A673 (cell line): ENCODE measurements around the gene PSMA7. TPM values are rescaled to one million over a fixed set of nuclear protein-coding genes. Genes with fewer than 3 reads are reported as not detected.
A peak's percentile ranks its signal among the peaks of the same experiment; 100 is the strongest.

Experiments used
- BruUV-seq: library from RNA; stranded (reverse); fragments of 400-500 nt; replicated peaks from 2 replicates; lab custom pipeline; 2021; lab: Mats Ljungman, UMichigan
- CTCF ChIA-PET: fragments of 300-600 bp; sonication (Branson Sonifier 250); formaldehyde crosslinking; loops from one replicate; lab custom pipeline; 2022; ENCODE audit warnings: antibody characterized with exemption; lab: Charles Lee
- POLR2A ChIA-PET: fragments of 300-600 bp; sonication (Branson Sonifier 250); formaldehyde crosslinking; loops from one replicate; lab custom pipeline; 2022; ENCODE audit warnings: antibody characterized with exemption; ENCODE audit not compliant: low non-redundant PET; lab: Charles Lee
- DNase-seq: peaks from one replicate; pipeline ENCODE4 v3.0.0-alpha.2; 2015; ENCODE audit warnings: low spot score
- H3K27ac ChIP-seq: fragments of 200-600 bp; sonication (generic); 2 replicates; pipeline ENCODE4 v1.5.1; 2016; ENCODE audit warnings: mixed run types, low read depth, mild to moderate bottlenecking, mixed read lengths, antibody characterized with exemption, low read length; ENCODE audit not compliant: poor library complexity, severe bottlenecking
- H3K27me3 ChIP-seq: fragments of 200-600 bp; sonication (generic); replicated peaks from 2 replicates; pipeline ENCODE4 v1.6.1; 2017; ENCODE audit warnings: mixed run types, low read depth, mild to moderate bottlenecking, mixed read lengths, antibody characterized with exemption, low read length; ENCODE audit not compliant: insufficient read depth, poor library complexity
- H3K36me3 ChIP-seq: fragments of 200-600 bp; sonication (generic); 2 replicates; pipeline ENCODE4 v1.6.1; 2016; ENCODE audit warnings: mixed run types, mild to moderate bottlenecking, mixed read lengths, antibody characterized with exemption, low read length; ENCODE audit not compliant: insufficient read depth, poor library complexity, severe bottlenecking
- H3K4me1 ChIP-seq: fragments of 200-600 bp; sonication (generic); 2 replicates; pipeline ENCODE4 v1.6.1; 2017; ENCODE audit warnings: mixed run types, mild to moderate bottlenecking, mixed read lengths, antibody characterized with exemption, low read length; ENCODE audit not compliant: insufficient read depth, poor library complexity, severe bottlenecking
- H3K4me3 ChIP-seq: fragments of 200-600 bp; sonication (generic); 2 replicates; pipeline ENCODE4 v1.5.1; 2016; ENCODE audit warnings: low read depth, mixed run types, mild to moderate bottlenecking, mixed read lengths, low read length; ENCODE audit not compliant: poor library complexity, severe bottlenecking
- H3K9me3 ChIP-seq: fragments of 200-600 bp; sonication (generic); 2 replicates; pipeline ENCODE4 v1.6.1; 2016; ENCODE audit warnings: mixed run types, low read depth, mild to moderate bottlenecking, mixed read lengths, antibody characterized with exemption, low read length; ENCODE audit not compliant: poor library complexity, severe bottlenecking
- CTCF ChIP-seq: fragments of 300-800, 200-600 bp; sonication (generic); conservative IDR thresholded peaks from 2 replicates; pipeline ENCODE4 v1.5.1; 2017; ENCODE audit warnings: low read depth, mild to moderate bottlenecking, antibody characterized with exemption, low read length, moderate library complexity, mixed read lengths
- EZH2 ChIP-seq: fragments of 200-600 bp; sonication (generic); IDR thresholded peaks from 2 replicates; pipeline ENCODE4 v1.6.1; 2017; ENCODE audit warnings: borderline replicate concordance, low read depth, mild to moderate bottlenecking, mixed read lengths, antibody characterized with exemption, low read length; ENCODE audit not compliant: poor library complexity, severe bottlenecking
- intact Hi-C: fragments of 100-400 bp; cut with micrococcal nuclease; formaldehyde crosslinking; loops from one replicate; pipeline ENCODE4 v1.10.0; 2022; ENCODE audit not compliant: unreplicated experiment
- total RNA-seq: library from RNA; stranded (reverse); gene quantifications from 2 replicates; pipeline ENCODE4 v1.2.3, GENCODE V29; 2021

Gene PSMA7
- total RNA-seq, 1 experiment from 2014 or later: 593 TPM

GRCh38 chr20:62145688-62146018, 2.5 kb upstream of the PSMA7 start:
- POLR2A ChIA-PET: interaction anchor here (0.6 kb wide), 1 partner anchor 241 kb away, joined by 3 read pairs; the partner anchor contains the start of gene RPS21
- Histone ChIP-seq H3K4me1 (peaks cover 4% of the 10 kb centered on the region), H3K27ac (no peak overlapping the region), H3K27me3 (no peaks in the 10 kb centered on the region), H3K9me3 (no peaks in the 10 kb centered on the region), H3K36me3 (peaks cover 9% of the 10 kb centered on the region), H3K4me3 (no peak overlapping the region)
- CTCF ChIA-PET: no interaction called here
- intact Hi-C loops: no loop called here
- TF ChIP-seq CTCF (no peak), EZH2 (no peak)
- DNase-seq: no peak
- BruUV-seq: no TSS peak

- Histone ChIP-seq H3K27me3 (no peaks in the 10 kb centered on the region), H3K27ac (peak overlapping the region; percentile 95), H3K36me3 (peaks cover 23% of the 10 kb centered on the region), H3K9me3 (no peaks in the 10 kb centered on the region), H3K4me1 (peaks cover 4% of the 10 kb centered on the region), H3K4me3 (peak overlapping the region; percentile 91)
- BruUV-seq: no TSS peak
- no peak for TF ChIP-seq CTCF
- no peak for TF ChIP-seq EZH2
- CTCF ChIA-PET: interaction anchor here (0.5 kb wide), 1 partner anchor 44 kb away, joined by 3 read pairs; no protein-coding TSS in a partner anchor
- peak; percentile 77 for DNase-seq
- POLR2A ChIA-PET: no interaction called here
- intact Hi-C loops: no loop called here
Observed at GRCh38 chr20:62143957-62144825, 997 bp upstream of the PSMA7 start.

GRCh38 chr20:62142252-62143080, 728 bp downstream of the PSMA7 start:
- peaks cover 4% of the 10 kb centered on the region for H3K4me1 ChIP-seq
- DNase-seq: peak; percentile 22
- ChIA-PET CTCF (no interaction called here), POLR2A (no interaction called here)
- intact Hi-C loops: no loop called here
- peak overlapping the region; percentile 95 for H3K27ac ChIP-seq
- H3K27me3 ChIP-seq: no peaks in the 10 kb centered on the region
- peaks cover 40% of the 10 kb centered on the region for H3K36me3 ChIP-seq
- TF ChIP-seq CTCF: no peak
- no peak for TF ChIP-seq EZH2
- no TSS peak for BruUV-seq
- no peaks in the 10 kb centered on the region for H3K9me3 ChIP-seq
- peak overlapping the region; percentile 91 for H3K4me3 ChIP-seq
